GM23248 (cell line): ENCODE data around the gene DSN1. TPM values are rescaled to one million over a fixed set of nuclear protein-coding genes. Genes with fewer than 3 reads are reported as not detected.

Experiments
- DNase-seq: peaks from one replicate; pipeline ENCODE4 v3.0.0-alpha.2; 2015
- H2AFZ ChIP-seq: fragments of 200-600 bp; sonication (generic); 2 replicates; pipeline ENCODE4 v1.6.1; 2016; ENCODE audit warnings: antibody characterized with exemption
- H3F3A ChIP-seq: fragments of 200-600 bp; sonication (generic); 2 replicates; pipeline ENCODE4 v1.6.1; 2016; ENCODE audit warnings: mild to moderate bottlenecking, antibody characterized with exemption, mixed run types; ENCODE audit not compliant: insufficient read depth
- H3K27ac ChIP-seq: fragments of 200-600 bp; sonication (generic); 2 replicates; pipeline ENCODE4 v1.5.1; 2016; ENCODE audit warnings: mild to moderate bottlenecking
- H3K27me3 ChIP-seq: fragments of 200-600 bp; sonication (generic); replicated peaks from 2 replicates; pipeline ENCODE4 v1.6.1; 2016; ENCODE audit warnings: mild to moderate bottlenecking; ENCODE audit not compliant: insufficient read depth
- H3K36me3 ChIP-seq: fragments of 200-600 bp; sonication (generic); 2 replicates; pipeline ENCODE4 v1.6.1; 2016; ENCODE audit warnings: low read depth, mild to moderate bottlenecking
- H3K4me1 ChIP-seq: fragments of 200-600 bp; sonication (generic); 2 replicates; pipeline ENCODE4 v1.6.1; 2016; ENCODE audit warnings: mild to moderate bottlenecking; ENCODE audit not compliant: insufficient read depth
- H3K4me2 ChIP-seq: fragments of 200-600 bp; sonication (generic); one replicate; pipeline ENCODE4 v1.6.1; 2016; ENCODE audit warnings: mild to moderate bottlenecking; ENCODE audit not compliant: unreplicated experiment
- H3K4me3 ChIP-seq: fragments of 200-600 bp; sonication (generic); 2 replicates; pipeline ENCODE4 v1.5.1; 2016; ENCODE audit warnings: mild to moderate bottlenecking
- H3K79me2 ChIP-seq: fragments of 200-600 bp; sonication (generic); 2 replicates; pipeline ENCODE4 v1.6.1; 2016; ENCODE audit warnings: mild to moderate bottlenecking; ENCODE audit not compliant: insufficient read depth
- H3K9ac ChIP-seq: fragments of 200-600 bp; sonication (generic); 2 replicates; pipeline ENCODE4 v1.6.1; 2016; ENCODE audit warnings: mild to moderate bottlenecking
- H3K9me2 ChIP-seq: fragments of 200-600 bp; sonication (generic); 2 replicates; pipeline ENCODE4 v1.6.1; 2016; ENCODE audit warnings: mixed run types, mild to moderate bottlenecking, moderate library complexity; ENCODE audit not compliant: insufficient read depth
- H3K9me3 ChIP-seq: fragments of 200-600 bp; sonication (generic); one replicate; pipeline ENCODE4 v1.6.1; 2017; ENCODE audit warnings: low read depth
- H4K20me1 ChIP-seq: fragments of 200-600 bp; sonication (generic); 2 replicates; pipeline ENCODE4 v1.6.0; 2016; ENCODE audit not compliant: insufficient read depth
- EZH2 ChIP-seq: fragments of 200-600 bp; sonication (generic); IDR thresholded peaks from 2 replicates; pipeline ENCODE4 v1.6.1; 2018; ENCODE audit warnings: antibody characterized with exemption, mild to moderate bottlenecking; ENCODE audit not compliant: insufficient read depth, poor library complexity, severe bottlenecking
- EZH2phosphoT487 ChIP-seq: fragments of 200-600 bp; sonication (generic); IDR thresholded peaks from 2 replicates; pipeline ENCODE4 v1.6.1; 2018; ENCODE audit warnings: antibody characterized with exemption, moderate library complexity, mild to moderate bottlenecking, low read depth; ENCODE audit not compliant: insufficient read depth
- WGBS, 2 experiments: methylation state at CpG; one replicate each; pipeline ENCODE4 v1.1.6; 2015 to 2017; ENCODE audit warnings: low lambda C conversion rate in 2 of 2, low coverage in 1 of 2; ENCODE audit errors: missing lambda C conversion rate in 2 of 2; 5-methylcytosine and 5-hydroxymethylcytosine counted together
- in situ Hi-C: fragments of 300-500 bp; cut with MboI; formaldehyde crosslinking; loops from 2 replicates; pipeline ENCODE4 v1.15.0; 2020
- polyA plus RNA-seq: library from polyadenylated mRNA; unstranded; fragments of >200 nt; fragmentation: Nextera tagmentation; extraction: Ambion mirVana; gene quantifications from 2 replicates; pipeline ENCODE4 v1.2.1, GENCODE V29; 2016
- total RNA-seq: library from RNA; depleted of rRNA; stranded (reverse); fragments of >200 nt; shearing (Covaris generic); gene quantifications from 2 replicates; pipeline ENCODE4 v1.2.3, GENCODE V29; 2014

DSN1 gene
- total and polyA plus RNA-seq, 2 experiments from 2014 or later = 13.0 to 15.6 TPM

DNA sequence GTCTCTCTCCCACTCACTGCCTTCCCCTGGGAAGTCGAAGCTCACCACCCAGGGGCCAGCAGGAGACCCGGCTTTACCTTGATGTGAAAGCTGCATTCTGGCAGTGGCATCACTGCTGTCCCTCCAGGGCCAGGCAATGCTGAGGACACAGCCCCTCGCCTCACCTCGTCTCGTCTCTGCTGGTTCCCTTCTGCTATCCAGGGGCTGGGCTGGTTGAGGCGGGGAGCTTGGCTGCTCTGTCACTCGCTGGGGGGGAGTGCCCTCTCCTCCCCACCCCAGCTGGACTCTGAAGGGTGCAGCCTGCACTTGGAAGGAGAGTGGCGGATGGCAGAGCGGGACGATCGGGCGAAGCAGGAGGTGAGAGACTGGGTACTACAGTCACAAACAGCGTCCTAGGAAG is 12.7 kb upstream of the DSN1 start:
- Histone ChIP-seq H3K27me3 (no peaks in the 10 kb centered on the region), H3F3A (no peaks in the 10 kb centered on the region), H3K27ac (no peak overlapping the region), H3K9ac (no peak overlapping the region), H2AFZ (no peak overlapping the region), H3K79me2 (0 out of 2 replicates have a peak, but pooled peaks cover 13% of the 10 kb centered on the region), H3K4me3 (no peak overlapping the region), H3K36me3 (peaks cover 5% of the 10 kb centered on the region; the same call in 1 of the 2 replicates), H3K9me2 (no peaks in the 10 kb centered on the region), H3K4me2 (no peak overlapping the region), H3K9me3 (no peaks in the 10 kb centered on the region), H4K20me1 (no peaks in the 10 kb centered on the region), H3K4me1 (no peaks in the 10 kb centered on the region)
- DNase-seq = no peak
- TF ChIP-seq EZH2phosphoT487 = no peak
- no peak for TF ChIP-seq EZH2
- in situ Hi-C loops = no loop called here
- WGBS, 2 experiments = 96% methylated on average over 11 to 13 of the region's 13 CpGs

DNA sequence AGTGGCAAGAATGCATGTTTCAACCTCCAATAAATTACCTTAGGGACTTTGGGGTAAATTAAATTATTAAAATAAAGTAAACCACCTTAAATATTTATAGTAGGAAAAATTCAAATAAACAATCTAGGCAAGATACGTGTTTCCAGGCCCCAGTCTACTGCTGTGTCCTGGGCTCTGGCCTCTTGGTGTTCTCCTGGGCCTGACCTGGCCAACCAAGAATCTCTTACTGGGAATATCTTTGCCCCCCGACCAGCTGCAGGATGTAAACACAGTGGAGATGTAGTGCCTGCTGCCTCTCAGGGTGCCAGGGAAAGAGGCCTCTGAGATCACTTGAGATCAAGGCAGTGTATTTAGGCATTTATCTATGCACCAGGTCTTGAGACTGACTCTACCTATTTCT is 11.7 kb upstream of the DSN1 start:
- H2AFZ ChIP-seq = no peak overlapping the region
- H3F3A ChIP-seq = no peaks in the 10 kb centered on the region
- no peaks in the 10 kb centered on the region for H3K27me3 ChIP-seq
- H3K4me1 ChIP-seq = no peaks in the 10 kb centered on the region
- DNase-seq = no peak
- WGBS, 2 experiments = 93 to 99% methylated on average over 2 of the region's 2 CpGs
- H3K9me2 ChIP-seq = no peaks in the 10 kb centered on the region
- H3K79me2 ChIP-seq = 0 out of 2 replicates have a peak, but pooled peaks cover 7% of the 10 kb centered on the region
- no peak overlapping the region for H3K27ac ChIP-seq
- no peaks in the 10 kb centered on the region for H4K20me1 ChIP-seq
- TF ChIP-seq EZH2 = no peak
- TF ChIP-seq EZH2phosphoT487 = no peak
- H3K9me3 ChIP-seq = no peaks in the 10 kb centered on the region
- no peaks in the 10 kb centered on the region for H3K36me3 ChIP-seq
- no peak overlapping the region for H3K4me2 ChIP-seq
- H3K4me3 ChIP-seq = no peak overlapping the region
- no peak overlapping the region for H3K9ac ChIP-seq
- in situ Hi-C loops = no loop called here

DNA sequence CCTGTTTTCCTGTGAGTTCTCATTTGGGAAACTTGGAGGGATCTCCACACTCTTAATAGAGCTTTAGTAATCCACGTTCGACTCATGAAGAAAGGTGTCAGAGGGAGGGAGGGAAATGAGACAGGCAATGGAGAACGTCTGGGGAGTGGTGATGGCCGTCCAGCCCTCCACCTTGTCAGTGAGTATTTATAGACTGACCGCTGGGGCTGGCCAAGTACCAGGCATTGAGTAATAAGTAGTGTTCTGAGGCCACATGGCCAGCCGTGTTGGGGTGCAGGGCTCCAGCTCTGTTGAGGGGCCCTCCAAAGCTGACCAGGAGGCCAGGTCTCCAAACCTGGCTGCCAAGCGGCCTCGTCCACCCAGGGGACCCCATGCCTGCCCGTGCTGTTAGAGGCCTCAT is 11.3 kb upstream of the DSN1 start:
- Histone ChIP-seq H3F3A (no peaks in the 10 kb centered on the region), H3K9me2 (no peaks in the 10 kb centered on the region), H3K4me1 (no peaks in the 10 kb centered on the region), H3K27ac (no peak overlapping the region), H3K4me3 (no peak overlapping the region), H3K36me3 (no peaks in the 10 kb centered on the region), H3K9me3 (no peaks in the 10 kb centered on the region), H3K9ac (no peak overlapping the region), H3K27me3 (no peaks in the 10 kb centered on the region), H3K4me2 (no peak overlapping the region), H4K20me1 (no peaks in the 10 kb centered on the region), H2AFZ (no peak overlapping the region), H3K79me2 (0 out of 2 replicates have a peak, but pooled peaks cover 7% of the 10 kb centered on the region)
- TF ChIP-seq EZH2 (no peak), EZH2phosphoT487 (no peak)
- DNase-seq = peak; percentile 41
- in situ Hi-C loops = no loop called here
- WGBS, 2 experiments = 67 to 72% methylated on average over 9 of the region's 9 CpGs

DNA sequence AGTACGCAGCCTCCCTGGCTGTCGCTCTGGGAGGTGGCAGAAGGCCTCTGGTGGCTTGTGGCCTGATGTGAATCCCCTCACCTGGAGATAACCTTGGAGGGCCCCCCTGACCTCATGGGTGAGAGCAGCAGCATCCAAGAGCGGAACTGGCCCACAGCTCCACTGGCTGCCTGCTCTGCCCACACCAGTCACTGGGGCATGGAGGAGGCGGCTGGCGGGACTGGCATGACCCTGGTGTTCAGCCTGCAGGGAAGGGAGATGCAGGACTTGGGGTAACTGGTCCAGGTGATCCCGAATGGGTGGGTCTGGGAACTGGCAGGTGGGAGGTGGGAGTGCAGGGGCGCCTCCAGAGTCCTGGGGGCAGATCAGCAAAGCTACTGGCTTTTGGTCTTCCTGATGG is 10.6 kb upstream of the DSN1 start:
- no peaks in the 10 kb centered on the region for H3K9me3 ChIP-seq
- H3K9ac ChIP-seq = no peak overlapping the region
- H3K79me2 ChIP-seq = 0 out of 2 replicates have a peak, but pooled peaks cover 7% of the 10 kb centered on the region
- H3F3A ChIP-seq = no peaks in the 10 kb centered on the region
- in situ Hi-C loops = no loop called here
- H4K20me1 ChIP-seq = no peaks in the 10 kb centered on the region
- H3K4me2 ChIP-seq = no peak overlapping the region
- H3K4me1 ChIP-seq = no peaks in the 10 kb centered on the region
- TF ChIP-seq EZH2phosphoT487 (no peak), EZH2 (no peak)
- WGBS, 2 experiments = 97 to 98% methylated on average over 7 of the region's 7 CpGs
- no peak for DNase-seq
- no peak overlapping the region for H3K27ac ChIP-seq
- no peaks in the 10 kb centered on the region for H3K27me3 ChIP-seq
- H3K36me3 ChIP-seq = no peaks in the 10 kb centered on the region
- no peak overlapping the region for H3K4me3 ChIP-seq
- no peak overlapping the region for H2AFZ ChIP-seq
- no peaks in the 10 kb centered on the region for H3K9me2 ChIP-seq

DNA sequence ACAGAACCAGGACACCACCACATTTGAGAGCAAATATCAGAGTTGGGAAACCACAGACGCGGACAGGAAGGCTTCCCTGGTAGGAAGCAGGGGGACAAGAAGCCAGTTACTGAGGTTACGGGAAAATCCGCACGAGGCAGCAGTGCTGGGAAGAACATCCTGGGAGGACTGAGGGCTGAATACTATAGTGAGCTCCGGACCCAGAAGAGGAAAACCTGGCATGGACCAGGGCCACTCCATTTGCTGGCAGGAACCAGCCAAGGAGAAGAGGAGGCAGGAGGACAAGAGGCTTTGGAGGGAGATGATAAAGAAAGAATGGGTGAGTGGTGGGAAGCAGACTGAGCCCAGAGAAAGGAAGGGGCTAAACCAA is 6.1 kb upstream of the DSN1 start:
- Histone ChIP-seq H4K20me1 (no peaks in the 10 kb centered on the region), H3K4me2 (no peak overlapping the region), H3K4me3 (no peak overlapping the region), H3K79me2 (0 out of 2 replicates have a peak, but pooled peaks cover 7% of the 10 kb centered on the region), H3K9me3 (no peaks in the 10 kb centered on the region), H3K36me3 (no peaks in the 10 kb centered on the region), H2AFZ (no peak overlapping the region), H3K9ac (no peak overlapping the region), H3F3A (peaks cover 12% of the 10 kb centered on the region), H3K27me3 (no peaks in the 10 kb centered on the region), H3K9me2 (no peaks in the 10 kb centered on the region), H3K27ac (no peak overlapping the region), H3K4me1 (peaks cover 3% of the 10 kb centered on the region)
- DNase-seq = no peak
- in situ Hi-C loops = no loop called here
- WGBS, 2 experiments = 83 to 86% methylated on average over 6 of the region's 6 CpGs
- TF ChIP-seq EZH2phosphoT487 (no peak), EZH2 (no peak)
